GM19438 (cell line): ENCODE results near the gene SLC4A2.
A peak's percentile ranks its signal among the peaks of the same experiment; 100 is the strongest.
"Not testable (repeated sequence)": the region's sequence is repeated elsewhere in the genome, so short reads cannot be mapped to it uniquely, and the experiment has no call there.

Source experiments
- ATAC-seq: cut with Tn5 transposase; IDR thresholded peaks from one replicate; pipeline ENCODE4 v1.9.1; 2021; ENCODE audit warnings: low read depth; ENCODE audit not compliant: unreplicated experiment

SLC4A2 gene

DNA sequence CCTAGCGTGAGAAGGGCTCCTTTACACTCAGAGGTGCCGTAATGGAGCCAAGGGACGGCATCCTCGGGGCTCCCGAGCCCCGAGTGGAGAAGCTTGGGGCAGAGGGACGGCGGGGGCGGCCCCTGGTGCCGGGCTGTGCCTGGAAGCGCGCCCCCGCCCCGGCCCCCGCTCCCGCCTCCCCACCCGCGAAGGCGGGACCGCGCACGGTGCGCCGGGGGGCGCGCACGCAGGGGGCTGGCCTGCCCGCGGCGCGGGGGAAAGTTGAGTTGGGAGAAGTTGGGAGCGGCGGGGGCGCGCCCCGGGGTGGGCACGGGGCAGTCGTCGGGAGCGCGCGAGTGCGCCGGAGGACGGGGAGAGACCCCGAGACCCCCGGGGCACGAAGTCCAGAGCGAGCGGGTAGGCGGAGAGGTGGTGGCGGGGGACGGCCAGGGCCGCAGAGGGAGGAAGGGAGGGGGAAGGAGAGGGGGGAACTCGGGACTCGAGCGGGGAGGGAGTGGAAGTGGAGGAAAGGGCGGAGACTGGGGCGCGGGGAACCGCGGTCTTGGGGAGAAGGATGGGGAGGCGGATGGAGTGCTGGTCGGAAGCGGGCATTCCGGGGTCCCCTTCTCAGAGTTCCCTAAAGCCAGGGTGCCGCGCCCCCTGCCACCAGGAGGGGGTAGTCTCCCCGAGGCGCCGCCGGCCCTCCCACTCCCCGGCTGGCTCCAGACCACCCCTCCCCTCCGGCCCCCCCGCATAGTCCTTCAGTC lies at the start of gene SLC4A2:
Gene SLC4A2 (plus strand): TSS at position 223 of the 746 bp plus-strand sequence. CDS start 2,399 bp downstream, outside the sequence.
- ATAC-seq = peak; percentile 26

DNA sequence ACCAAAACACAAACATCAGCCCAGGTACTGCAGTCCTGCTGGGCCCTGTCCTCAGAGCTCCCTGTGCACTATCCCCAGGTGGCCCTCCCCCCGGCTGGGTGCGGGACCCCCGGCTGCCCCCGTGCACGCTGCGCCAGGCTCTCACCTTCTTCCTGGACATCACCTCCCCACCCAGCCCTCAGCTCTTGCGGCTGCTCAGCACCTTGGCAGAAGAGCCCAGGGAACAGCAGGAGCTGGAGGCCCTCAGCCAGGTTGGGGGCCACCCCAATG lies 49.4 kb upstream of the SLC4A2 start:
- no peak for ATAC-seq

- no peak for ATAC-seq
Measured at GRCh38 chr7:151010307-151011096, 48.9 kb upstream of the SLC4A2 start.

DNA sequence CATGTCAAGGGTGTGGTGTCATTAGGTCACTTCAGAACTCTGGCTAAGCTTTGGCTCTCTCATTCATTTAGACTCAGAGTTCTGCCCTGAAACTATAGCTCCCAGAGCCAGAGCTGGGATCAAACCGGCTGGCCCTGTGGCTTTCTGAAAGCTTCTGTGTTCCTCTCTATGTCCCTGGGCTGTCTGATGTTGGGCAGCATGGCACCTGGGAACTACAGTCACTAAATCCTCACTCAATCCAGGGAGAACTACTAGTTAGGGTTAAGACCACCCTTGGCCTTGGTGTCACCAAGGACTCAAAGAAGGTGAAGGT lies 48.3 kb upstream of the SLC4A2 start:
- ATAC-seq = no peak

GRCh38 chr7:151011616-151012015 lies 47.8 kb upstream of the SLC4A2 start:
- ATAC-seq = not testable (repeated sequence)

DNA sequence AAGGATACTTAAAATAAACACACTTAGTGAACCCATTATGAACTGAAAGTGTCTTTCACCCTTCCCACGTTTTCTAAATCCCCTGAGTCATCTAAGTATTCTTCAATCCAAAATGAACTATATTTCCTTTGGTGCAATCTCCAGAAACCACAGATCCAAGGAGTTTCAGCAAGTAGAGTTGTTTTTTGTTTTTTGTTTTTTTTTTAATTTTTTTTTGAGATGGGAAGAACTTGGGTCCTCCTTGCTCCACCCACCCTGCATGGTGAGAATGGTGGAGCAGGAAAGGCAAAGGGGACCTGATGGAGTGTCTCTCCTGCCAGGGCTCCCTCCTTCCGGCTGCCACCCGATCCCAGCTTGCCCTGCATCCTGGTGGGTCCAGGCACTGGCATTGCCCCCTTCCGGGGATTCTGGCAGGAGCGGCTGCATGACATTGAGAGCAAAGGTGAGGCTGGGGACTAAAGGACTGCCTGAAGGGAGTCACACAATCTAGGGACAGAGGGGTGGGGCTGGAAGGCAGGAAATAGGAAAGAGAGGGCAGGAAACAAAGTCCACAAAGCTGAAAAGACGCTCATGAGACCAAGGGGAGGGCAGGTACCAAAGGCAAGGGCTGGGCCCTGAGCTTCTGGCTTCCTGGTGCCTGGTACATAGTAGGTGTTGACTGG lies 47.2 kb upstream of the SLC4A2 start:
- ATAC-seq = no peak

GRCh38 chr7:151012911-151013347 lies 46.5 kb upstream of the SLC4A2 start:
- no peak for ATAC-seq

DNA sequence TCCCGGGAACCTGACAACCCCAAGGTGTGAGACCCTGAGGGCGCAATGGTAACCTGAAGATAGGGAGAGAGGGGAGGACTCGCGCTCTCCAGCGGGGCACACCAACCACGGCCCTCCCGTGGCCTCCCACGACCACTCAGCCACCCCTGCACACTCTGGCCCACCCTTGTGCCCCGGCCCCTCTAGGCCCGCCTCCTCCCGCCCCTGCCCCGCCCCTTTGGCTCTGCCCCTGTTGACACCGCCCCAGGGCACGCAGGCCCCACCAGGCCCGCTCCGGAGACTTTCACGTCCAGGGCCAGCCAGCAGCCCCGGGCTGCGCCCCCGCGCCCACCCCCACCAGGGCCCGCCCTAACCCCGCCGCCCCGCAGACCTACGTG lies 46.0 kb upstream of the SLC4A2 start:
- no peak for ATAC-seq

DNA sequence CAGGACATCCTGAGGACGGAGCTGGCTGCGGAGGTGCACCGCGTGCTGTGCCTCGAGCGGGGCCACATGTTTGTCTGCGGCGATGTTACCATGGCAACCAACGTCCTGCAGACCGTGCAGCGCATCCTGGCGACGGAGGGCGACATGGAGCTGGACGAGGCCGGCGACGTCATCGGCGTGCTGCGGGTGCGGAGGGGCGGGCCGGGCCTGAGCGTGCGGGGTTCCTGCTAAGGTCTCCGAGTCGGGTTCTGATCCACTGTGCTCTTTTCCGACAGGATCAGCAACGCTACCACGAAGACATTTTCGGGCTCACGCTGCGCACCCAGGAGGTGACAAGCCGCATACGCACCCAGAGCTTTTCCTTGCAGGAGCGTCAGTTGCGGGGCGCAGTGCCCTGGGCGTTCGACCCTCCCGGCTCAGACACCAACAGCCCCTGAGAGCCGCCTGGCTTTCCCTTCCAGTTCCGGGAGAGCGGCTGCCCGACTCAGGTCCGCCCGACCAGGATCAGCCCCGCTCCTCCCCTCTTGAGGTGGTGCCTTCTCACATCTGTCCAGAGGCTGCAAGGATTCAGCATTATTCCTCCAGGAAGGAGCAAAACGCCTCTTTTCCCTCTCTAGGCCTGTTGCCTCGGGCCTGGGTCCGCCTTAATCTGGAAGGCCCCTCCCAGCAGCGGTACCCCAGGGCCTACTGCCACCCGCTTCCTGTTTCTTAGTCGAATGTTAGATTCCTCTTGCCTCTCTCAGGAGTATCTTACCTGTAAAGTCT lies 45.5 kb upstream of the SLC4A2 start:
- no peak for ATAC-seq

- no peak for ATAC-seq
Measured at GRCh38 chr7:151014950-151015349, 44.4 kb upstream of the SLC4A2 start.

DNA sequence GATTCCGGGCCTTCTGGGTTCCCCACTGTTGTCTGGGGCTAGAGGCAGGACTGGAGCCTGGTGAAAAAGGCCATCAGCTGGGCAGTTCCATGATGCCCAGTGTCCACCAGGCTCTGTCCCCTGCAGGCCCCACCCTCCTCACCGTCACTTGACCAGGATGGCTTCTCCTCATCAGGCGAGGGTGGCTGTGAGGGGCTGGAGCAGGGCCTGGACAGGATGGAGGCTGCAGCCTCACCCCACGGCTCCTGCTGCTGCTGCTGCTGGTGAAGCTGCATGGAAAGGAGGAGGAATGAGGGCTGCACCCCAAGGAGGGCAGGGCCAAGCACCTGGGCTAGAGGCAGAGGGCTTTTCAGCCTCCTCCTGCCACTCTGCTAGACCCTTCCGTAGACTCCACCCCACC lies 43.4 kb upstream of the SLC4A2 start:
- no peak for ATAC-seq

DNA sequence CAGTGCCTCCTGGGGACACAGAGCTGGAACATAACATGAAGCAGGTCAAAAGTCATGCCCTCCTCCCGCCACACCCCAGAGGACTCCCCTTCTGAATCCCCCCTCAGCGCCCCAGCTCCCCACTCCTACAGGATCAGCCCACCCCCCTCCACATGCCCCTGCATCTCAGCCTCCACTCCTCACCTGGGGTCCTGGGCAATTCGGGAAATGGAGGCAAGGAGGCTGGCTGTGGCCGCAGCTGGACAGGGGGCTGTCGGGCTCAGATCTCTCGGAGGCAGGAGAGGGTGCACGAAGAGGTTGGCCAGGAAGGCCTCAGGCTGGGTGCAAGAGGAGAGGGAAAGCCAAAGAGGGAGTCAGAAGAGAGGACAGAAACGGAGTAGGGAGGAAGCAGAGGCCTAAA lies 42.9 kb upstream of the SLC4A2 start:
- ATAC-seq = no peak

DNA sequence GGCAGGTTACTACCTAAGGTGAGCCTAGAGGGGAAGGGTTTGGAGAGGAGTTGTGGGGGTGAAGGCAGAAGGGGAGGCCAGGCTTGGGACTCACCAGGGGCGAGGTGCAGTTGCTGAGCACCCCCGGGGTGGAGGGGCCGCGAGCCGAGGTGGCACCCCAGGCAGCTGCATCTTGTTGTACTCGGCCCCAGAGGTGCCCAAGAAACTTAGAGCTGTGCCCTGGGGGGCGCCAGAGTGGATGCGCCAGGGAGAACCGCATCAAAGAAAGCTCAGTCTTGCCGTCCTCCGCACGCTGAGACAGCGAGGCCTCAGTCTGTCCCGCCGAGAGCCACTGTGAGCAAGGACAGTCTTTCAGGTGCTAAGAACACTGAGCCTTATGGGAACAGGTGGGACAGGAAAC lies 42.4 kb upstream of the SLC4A2 start:
- ATAC-seq = no peak

DNA sequence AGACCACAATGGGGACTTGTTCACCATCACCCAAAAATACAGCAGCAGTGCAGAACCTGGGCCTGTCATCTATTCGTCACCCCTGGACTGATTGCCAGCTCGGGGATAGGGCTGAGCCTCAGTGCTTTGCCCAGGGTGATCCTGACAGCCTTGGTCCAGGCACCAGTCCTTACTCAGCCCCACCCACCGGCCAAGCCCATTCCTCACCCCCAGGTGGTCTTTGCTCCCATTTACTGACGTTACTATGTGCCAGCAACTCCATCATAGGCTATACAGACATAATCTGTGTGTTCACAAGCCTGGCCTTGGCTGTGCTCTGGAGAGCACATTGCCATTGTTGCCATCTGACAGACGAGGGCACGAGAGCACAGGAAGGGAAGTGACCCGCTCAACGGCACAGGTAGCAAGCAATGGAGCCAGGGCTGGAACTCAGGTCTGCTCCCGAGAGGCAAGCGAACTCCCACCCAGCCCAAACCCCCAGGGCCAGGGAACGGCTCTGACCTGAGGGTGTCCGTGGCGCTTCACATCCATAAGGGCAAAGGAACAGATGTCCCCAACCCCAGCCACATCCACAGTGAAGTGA lies 41.9 kb upstream of the SLC4A2 start:
- ATAC-seq = no peak

DNA sequence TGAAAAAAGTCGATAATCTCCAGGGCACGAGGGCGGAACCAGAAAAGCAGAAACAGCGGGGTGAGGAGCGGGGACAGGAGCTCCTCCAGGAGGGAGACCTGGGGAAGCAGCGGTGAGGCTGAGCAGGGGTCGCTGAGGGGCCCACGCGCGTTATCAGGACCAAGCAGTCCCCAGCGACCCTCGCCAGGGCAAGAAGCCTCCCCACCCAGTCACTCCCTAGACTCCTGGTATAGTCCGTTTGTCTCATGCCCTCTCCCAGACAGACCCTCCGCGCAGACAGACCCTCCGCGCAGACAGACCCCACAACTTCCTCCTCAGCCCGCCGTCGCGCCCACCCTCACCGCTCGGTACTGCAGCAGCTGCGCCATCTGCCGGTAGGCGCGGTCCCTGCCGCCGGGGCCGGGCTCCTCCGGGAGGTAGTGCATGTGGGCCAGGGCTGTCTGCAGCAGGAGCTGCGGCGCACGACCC lies 41.4 kb upstream of the SLC4A2 start:
- peak; percentile 54 for ATAC-seq

- peak; percentile 10 for ATAC-seq
Measured at GRCh38 chr7:151018421-151019129, 40.8 kb upstream of the SLC4A2 start.

DNA sequence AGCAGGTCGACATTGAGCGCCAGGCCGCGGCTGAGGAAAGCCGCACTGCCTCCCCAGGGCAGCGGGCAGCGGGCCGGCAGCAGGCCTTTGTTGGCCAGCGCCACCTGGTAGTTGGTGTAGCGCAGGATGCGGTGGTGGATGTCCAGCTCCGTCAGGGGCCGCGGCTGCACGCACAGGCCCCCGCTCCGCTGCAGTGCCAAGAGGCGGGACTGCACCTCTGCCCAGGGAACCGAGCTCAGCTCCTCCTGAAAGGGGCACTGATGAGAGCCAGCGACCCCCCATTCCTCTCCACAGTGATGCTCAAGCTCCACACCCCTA lies 40.3 kb upstream of the SLC4A2 start:
- no peak for ATAC-seq

DNA sequence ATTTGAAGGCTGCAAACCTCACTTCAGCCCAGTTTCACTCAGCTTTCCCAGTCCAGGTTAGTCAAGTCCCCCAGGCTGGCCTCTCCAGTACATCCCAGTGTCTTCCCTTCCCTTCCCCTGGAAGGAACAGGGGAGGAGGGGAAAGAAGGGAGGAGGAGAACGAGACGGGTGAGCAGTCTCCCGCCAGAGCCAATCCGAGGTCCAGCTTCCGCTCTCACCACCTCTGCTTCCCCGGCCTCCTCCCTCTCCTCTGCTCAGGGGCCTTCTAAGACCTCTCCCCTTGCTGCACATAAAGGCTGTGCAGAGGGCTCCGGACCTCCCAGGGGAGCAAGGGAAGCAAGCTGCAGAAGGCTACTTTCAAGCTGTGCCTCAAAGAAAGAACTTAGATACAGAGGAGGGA lies 39.2 kb upstream of the SLC4A2 start:
- ATAC-seq = no peak

- no peak for ATAC-seq
Measured at GRCh38 chr7:151023232-151023631, 36.2 kb upstream of the SLC4A2 start.

DNA sequence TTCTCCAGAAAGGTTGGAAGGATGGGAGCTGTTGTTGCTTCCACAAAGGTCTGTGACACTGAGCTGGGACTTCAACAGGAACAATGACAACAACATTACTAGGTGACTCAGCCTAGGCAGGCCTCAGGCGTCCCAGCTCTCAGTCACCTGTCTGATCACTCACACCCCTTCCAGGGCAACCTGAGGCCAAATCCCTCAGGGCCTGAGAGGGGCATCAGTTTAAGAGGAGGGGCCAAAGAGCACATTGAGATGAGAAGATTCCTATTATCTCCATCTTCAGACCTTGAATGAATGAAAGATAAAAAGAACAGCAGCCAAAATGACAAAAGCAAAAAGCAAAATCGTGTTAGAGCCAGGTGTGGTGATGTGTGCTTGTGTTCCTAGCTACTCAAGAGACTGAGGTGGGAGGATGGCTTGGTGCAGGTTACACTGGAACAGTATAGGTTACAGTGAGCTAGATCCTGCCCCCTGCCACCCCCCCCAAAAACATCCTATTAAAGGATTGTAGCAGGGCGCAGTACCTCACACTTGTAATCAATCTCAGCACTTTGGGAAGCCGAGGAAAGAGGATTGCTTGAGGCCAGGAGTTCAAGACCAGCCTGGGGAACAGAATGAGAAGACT lies 34.8 kb upstream of the SLC4A2 start, which contains the start of gene ATG9B:
Gene ATG9B (minus strand): TSS at position 60 of the 622 bp plus-strand sequence. CDS start 71 bp downstream, outside the sequence.
- no peak for ATAC-seq
